ENCODE results near the gene CFAP91.
A peak's percentile ranks its signal among the peaks of the same experiment; 100 is the strongest.

The CFAP91 gene

GRCh38 chr3:119697394-119697793 lies 5.4 kb upstream of the CFAP91 start:
- no peak overlapping the region for H3K4me3 ChIP-seq (ENCODE audit: low read length)
- no peak for TF ChIP-seq CTCF (IDR thresholded peaks at IDR 0.05; ENCODE audit: insufficient read depth, low read depth, low read length, missing control alignments)

GRCh38 chr3:119700269-119700919 lies 2.4 kb upstream of the CFAP91 start:
- DNase-seq (ENCODE audit: low read depth): peak; percentile 58
- no peak for TF ChIP-seq CTCF (IDR thresholded peaks at IDR 0.05; ENCODE audit: insufficient read depth, low read depth, low read length, missing control alignments)

More at GRCh38 chr3:119697394-119697793, 5.4 kb upstream of the CFAP91 start:
- no peak for DNase-seq (ENCODE audit: low read depth)

GRCh38 chr3:119700920-119701734 lies 1.7 kb upstream of the CFAP91 start:
- TF ChIP-seq CTCF (IDR thresholded peaks at IDR 0.05; ENCODE audit: insufficient read depth, low read depth, low read length, missing control alignments): no peak
- H3K4me3 ChIP-seq (ENCODE audit: low read length): no peak overlapping the region
- no peak for DNase-seq (ENCODE audit: low read depth)

More at GRCh38 chr3:119700269-119700919, 2.4 kb upstream of the CFAP91 start:
- H3K4me3 ChIP-seq (ENCODE audit: low read length): no peak overlapping the region

- no peak for TF ChIP-seq CTCF (IDR thresholded peaks at IDR 0.05; ENCODE audit: insufficient read depth, low read depth, low read length, missing control alignments)
- no peak for DNase-seq (ENCODE audit: low read depth)
- no peak overlapping the region for H3K4me3 ChIP-seq (ENCODE audit: low read length)
Observed at GRCh38 chr3:119703820-119704531, 1.2 kb downstream of the CFAP91 start.

- no peak for TF ChIP-seq CTCF (IDR thresholded peaks at IDR 0.05; ENCODE audit: insufficient read depth, low read depth, low read length, missing control alignments)
- H3K4me3 ChIP-seq (ENCODE audit: low read length): no peak overlapping the region
- DNase-seq (ENCODE audit: low read depth): no peak
Observed at GRCh38 chr3:119715105-119715504, 12.3 kb downstream of the CFAP91 start.

- TF ChIP-seq CTCF (IDR thresholded peaks at IDR 0.05; ENCODE audit: insufficient read depth, low read depth, low read length, missing control alignments): no peak
- no peak for DNase-seq (ENCODE audit: low read depth)
- no peak overlapping the region for H3K4me3 ChIP-seq (ENCODE audit: low read length)
Observed at GRCh38 chr3:119716998-119717397, 14.2 kb downstream of the CFAP91 start.
